Common myeloid progenitor, CD34-positive (primary cell): ENCODE measurements around the gene GLYR1.

Experiments
- CTCF ChIA-PET: fragments of 350-600 bp; sonication (Branson Sonifier 250); formaldehyde crosslinking; loops from one replicate; lab custom pipeline; 2021; ENCODE audit warnings: antibody characterized with exemption; lab: Charles Lee
- POLR2A ChIA-PET: fragments of 350-600 bp; sonication (Branson Sonifier 250); formaldehyde crosslinking; loops from one replicate; lab custom pipeline; 2021; ENCODE audit warnings: antibody characterized with exemption; lab: Charles Lee
- DNase-seq, 3 donors: peaks; one replicate each; pipeline versions ENCODE4 v3.0.0 to v3.0.0-alpha.2; 2013
- H3K27ac ChIP-seq, 2 experiments: 1 replicate in 1 of 2; 2 replicates in 1 of 2; pipeline ENCODE4 v1.7.0; 2013; ENCODE audit warnings: inconsistent platforms in 2 of 2, low read length in 2 of 2, mild to moderate bottlenecking in 2 of 2, low read depth in 1 of 2, moderate library complexity in 1 of 2; ENCODE audit not compliant: severe bottlenecking in 2 of 2, insufficient read depth in 1 of 2, poor library complexity in 1 of 2
- H3K27me3 ChIP-seq, 5 experiments: replicated peaks in 2 of 5; 1 replicate in 3 of 5; 2 replicates in 2 of 5; pipeline versions ENCODE4 v1.6.1 to v1.7.0; 2013; ENCODE audit warnings: low read length in 4 of 5, mild to moderate bottlenecking in 2 of 5, moderate library complexity in 2 of 5, inconsistent platforms in 1 of 5; ENCODE audit not compliant: insufficient read depth in 5 of 5, control insufficient read depth in 4 of 5
- H3K36me3 ChIP-seq, 4 experiments: 1 replicate in 2 of 4; 2 replicates in 2 of 4; pipeline versions ENCODE4 v1.6.1 to v1.7.0; 2013; ENCODE audit warnings: low read length in 3 of 4, control low read depth in 1 of 4, mild to moderate bottlenecking in 1 of 4; ENCODE audit not compliant: control insufficient read depth in 4 of 4, insufficient read depth in 4 of 4
- H3K4me1 ChIP-seq, 4 experiments: 1 replicate in 3 of 4; 2 replicates in 1 of 4; pipeline versions ENCODE4 v1.6.1 to v1.7.1; 2013; ENCODE audit warnings: low read length in 3 of 4, mild to moderate bottlenecking in 3 of 4, control low read depth in 1 of 4, inconsistent platforms in 1 of 4, moderate library complexity in 1 of 4; ENCODE audit not compliant: control insufficient read depth in 4 of 4, insufficient read depth in 4 of 4; ENCODE audit errors: control extremely low read depth in 1 of 4
- H3K4me3 ChIP-seq, 7 experiments: 1 replicate in 4 of 7; 2 replicates in 3 of 7; pipeline versions ENCODE4 v1.5.1 to v1.7.0; 2013; ENCODE audit warnings: mild to moderate bottlenecking in 7 of 7, low read length in 6 of 7, moderate library complexity in 6 of 7, inconsistent platforms in 2 of 7, low read depth in 2 of 7, control low read depth in 1 of 7; ENCODE audit not compliant: insufficient read depth in 4 of 7, control insufficient read depth in 1 of 7; ENCODE audit errors: extremely low read depth in 1 of 7
- H3K9me3 ChIP-seq, 5 experiments: 1 replicate in 4 of 5; 2 replicates in 1 of 5; pipeline versions ENCODE4 v1.6.1 to v1.7.1; 2013; ENCODE audit warnings: low read length in 4 of 5, mild to moderate bottlenecking in 2 of 5, inconsistent platforms in 1 of 5, low read depth in 1 of 5, moderate library complexity in 1 of 5; ENCODE audit not compliant: control insufficient read depth in 4 of 5, insufficient read depth in 2 of 5; ENCODE audit errors: control extremely low read depth in 1 of 5
- WGBS: methylation state at CpG from one replicate; pipeline ENCODE4 v1.1.5; 2013; ENCODE audit not compliant: insufficient coverage; 5-methylcytosine and 5-hydroxymethylcytosine counted together

GLYR1 gene

GRCh38 chr16:4795828-4796572 lies 51.1 kb downstream of the GLYR1 start:
- Histone ChIP-seq H3K9me3 (no peaks in the 10 kb centered on the region), H3K36me3 (peaks cover 0 to 8% (median 4%) of the 10 kb centered on the region in 4 experiments), H3K27me3 (no peaks in the 10 kb centered on the region), H3K27ac (no peak overlapping the region), H3K4me1 (peaks cover 0 to 13% (median 11%) of the 10 kb centered on the region in 4 experiments), H3K4me3 (no peak overlapping the region)
- DNase-seq: no peak
- ChIA-PET POLR2A (no interaction called here), CTCF (interaction anchor here (1.0 kb wide), 1 partner anchor 9 kb away, joined by 3 read pairs; no protein-coding TSS in a partner anchor)
- WGBS: 92% methylated on average over 20 of the region's 30 CpGs

- POLR2A ChIA-PET: interaction anchor here (0.6 kb wide), 1 partner anchor 1245 kb away, joined by 3 read pairs; no protein-coding TSS in a partner anchor
These were observed 51.8 kb downstream of the GLYR1 start, which contains the start of gene SMIM22 for GRCh38 chr16:4795181-4795827. Gene SMIM22 (plus strand): TSS chr16:4795369. CDS start chr16:4795735, 366 bp downstream.

GRCh38 chr16:4792951-4793513 lies 54.1 kb downstream of the GLYR1 start:
- H3K27ac ChIP-seq: no peak overlapping the region
- 92% methylated on average over 6 of the region's 13 CpGs for WGBS
- no peaks in the 10 kb centered on the region for H3K27me3 ChIP-seq
- peaks cover 0 to 5% (median 2%) of the 10 kb centered on the region in 4 experiments for H3K36me3 ChIP-seq
- ChIA-PET POLR2A (no interaction called here), CTCF (no interaction called here)
- H3K4me1 ChIP-seq: no peaks in the 10 kb centered on the region
- no peak overlapping the region for H3K4me3 ChIP-seq
- no peak for DNase-seq
- H3K9me3 ChIP-seq: no peaks in the 10 kb centered on the region

More at GRCh38 chr16:4795181-4795827, 51.8 kb downstream of the GLYR1 start, which contains the start of gene SMIM22:
- Histone ChIP-seq H3K9me3 (no peaks in the 10 kb centered on the region), H3K4me1 (peaks cover 0 to 6% (median 5%) of the 10 kb centered on the region in 4 experiments), H3K27me3 (no peaks in the 10 kb centered on the region), H3K27ac (no peak within 1 kb of the TSS), H3K4me3 (no peak within 1 kb of the TSS), H3K36me3 (peaks cover 0 to 8% (median 4%) of the 10 kb centered on the region in 4 experiments)
- DNase-seq: no peak
- CTCF ChIA-PET: no interaction called here
- 89% methylated on average over 8 of the region's 14 CpGs for WGBS

GRCh38 chr16:4790871-4791270 lies 56.2 kb downstream of the GLYR1 start:
- no peaks in the 10 kb centered on the region for H3K9me3 ChIP-seq
- H3K36me3 ChIP-seq: no peaks in the 10 kb centered on the region
- H3K4me1 ChIP-seq: no peaks in the 10 kb centered on the region
- 80% methylated on average over 9 of the region's 10 CpGs for WGBS
- DNase-seq: no peak
- H3K27me3 ChIP-seq: no peaks in the 10 kb centered on the region
- H3K27ac ChIP-seq: no peak overlapping the region
- CTCF ChIA-PET: no interaction called here
- POLR2A ChIA-PET: no interaction called here
- H3K4me3 ChIP-seq: no peak overlapping the region

GRCh38 chr16:4790261-4790660 lies 56.8 kb downstream of the GLYR1 start:
- ChIA-PET POLR2A (no interaction called here), CTCF (interaction anchor here (0.8 to 0.9 kb wide), 2 partner anchors 11 to 14 kb away, joined by 3 read pairs; no protein-coding TSS in a partner anchor)
- no peak overlapping the region for H3K27ac ChIP-seq
- no peaks in the 10 kb centered on the region for H3K36me3 ChIP-seq
- no peaks in the 10 kb centered on the region for H3K9me3 ChIP-seq
- no peaks in the 10 kb centered on the region for H3K4me1 ChIP-seq
- WGBS: 95% methylated on average over 9 of the region's 10 CpGs
- H3K4me3 ChIP-seq: no peak overlapping the region
- H3K27me3 ChIP-seq: no peaks in the 10 kb centered on the region
- DNase-seq: no peak

- ChIA-PET CTCF (no interaction called here), POLR2A (interaction anchor here (0.6 kb wide), 1 partner anchor 79 kb away, joined by 3 read pairs; no protein-coding TSS in a partner anchor)
- Histone ChIP-seq H3K27me3 (no peaks in the 10 kb centered on the region), H3K36me3 (no peaks in the 10 kb centered on the region), H3K9me3 (no peaks in the 10 kb centered on the region), H3K4me1 (no peaks in the 10 kb centered on the region), H3K27ac (no peak overlapping the region), H3K4me3 (no peak overlapping the region)
- 100% methylated on average over 4 of the region's 7 CpGs for WGBS
- no peak for DNase-seq
These were observed 58.2 kb downstream of the GLYR1 start for GRCh38 chr16:4788910-4789309.
